HCT116 (cell line): ENCODE measurements around the gene PITPNC1. TPM values are rescaled to one million over a fixed set of nuclear protein-coding genes. Genes with fewer than 3 reads are reported as not detected.

Experiments
- ATAC-seq: fragments of 200-7000 bp; cut with Tn5 transposase; 2 replicates; pipeline ENCODE4 v1.9.1; 2020; ENCODE audit warnings: mild to moderate bottlenecking, moderate library complexity
- BruUV-seq: library from RNA; stranded (reverse); fragments of 400-500 nt; replicated peaks from 2 replicates; lab custom pipeline; 2021; lab: Mats Ljungman, UMichigan
- CTCF ChIA-PET: fragments of 300-600 bp; sonication (Branson Sonifier 250); formaldehyde crosslinking; loops from one replicate; lab custom pipeline; 2021; ENCODE audit warnings: antibody characterized with exemption; lab: Charles Lee
- POLR2A ChIA-PET: fragments of 300-600, 350-600 bp; sonication (Branson Sonifier 250); formaldehyde crosslinking; loops from one replicate; lab custom pipeline; 2021; ENCODE audit warnings: antibody characterized with exemption; lab: Charles Lee
- RAD21 ChIA-PET, 2 experiments: fragments of 300-600 bp; sonication (Branson Sonifier 250); formaldehyde crosslinking; loops; one replicate each; lab custom pipeline; 2023; ENCODE audit warnings: low total read pairs in 2 of 2; ENCODE audit not compliant: uncharacterized antibody in 2 of 2, unreplicated experiment in 2 of 2, low non-redundant PET in 1 of 2; lab: Charles Lee
- DNase-seq: peaks from one replicate; pipeline ENCODE4 v3.0.0-alpha.2; 2010; ENCODE audit warnings: low read depth, low spot score
- H2AFZ ChIP-seq: fragments of 200-600 bp; shearing (Covaris generic), sonication (generic); 2 replicates; pipeline ENCODE4 v1.6.1; 2017; ENCODE audit warnings: low read depth, mixed run types, mixed read lengths, antibody characterized with exemption, low read length; ENCODE audit not compliant: poor library complexity, severe bottlenecking
- H3K27ac ChIP-seq: 2 replicates; pipeline ENCODE4 v1.5.1; 2012; ENCODE audit warnings: low read depth, low read length
- H3K27me3 ChIP-seq: fragments of 200-600 bp; sonication (generic); 2 replicates; pipeline ENCODE4 v1.6.1; 2016; ENCODE audit warnings: mixed run types, low read length, mixed read lengths; ENCODE audit not compliant: insufficient read depth
- H3K36me3 ChIP-seq, 2 experiments: fragments of 200-500 bp in 1 of 2; fragments of 200-600 bp in 1 of 2; sonication (Bioruptor generic) in 1 of 2; sonication (generic) in 1 of 2; 2 replicates each; pipeline versions ENCODE4 v1.5.1 to v1.6.1; 2014 to 2016; ENCODE audit warnings: low read length in 2 of 2, inconsistent platforms in 1 of 2, mixed read lengths in 1 of 2, mixed run types in 1 of 2; ENCODE audit not compliant: insufficient read depth in 2 of 2, control insufficient read depth in 1 of 2
- H3K4me1 ChIP-seq, 2 experiments: fragments of 200-600 bp in 1 of 2; sonication (generic) in 1 of 2; 2 replicates each; pipeline versions ENCODE4 v1.5.1 to v1.6.1; 2012 to 2017; ENCODE audit warnings: low read length in 2 of 2, inconsistent platforms in 1 of 2, mild to moderate bottlenecking in 1 of 2, mixed read lengths in 1 of 2, mixed run types in 1 of 2, moderate library complexity in 1 of 2; ENCODE audit not compliant: insufficient read depth in 2 of 2, control insufficient read depth in 1 of 2
- H3K4me2 ChIP-seq: fragments of 200-600 bp; sonication (generic); 2 replicates; pipeline ENCODE4 v1.6.1; 2017; ENCODE audit warnings: mixed run types, low read length, mixed read lengths
- H3K4me3 ChIP-seq, 2 experiments: fragments of 200-600 bp in 1 of 2; sonication (generic) in 1 of 2; replicated peaks in 1 of 2; 2 replicates each; pipeline ENCODE4 v1.5.1; 2011 to 2016; ENCODE audit warnings: low read length in 2 of 2, control low read depth in 1 of 2, low read depth in 1 of 2, mild to moderate bottlenecking in 1 of 2, mixed read lengths in 1 of 2, mixed run types in 1 of 2
- H3K79me2 ChIP-seq: fragments of 200-600 bp; sonication (generic); 2 replicates; pipeline ENCODE4 v1.6.1; 2017; ENCODE audit warnings: mild to moderate bottlenecking, mixed run types, low read length, moderate library complexity, mixed read lengths; ENCODE audit not compliant: insufficient read depth
- H3K9ac ChIP-seq: fragments of 200-600 bp; sonication (generic); 2 replicates; pipeline ENCODE4 v1.6.1; 2016; ENCODE audit warnings: low read length, mixed read lengths
- H3K9me2 ChIP-seq: fragments of 200-600 bp; sonication (generic), shearing (Covaris generic); 2 replicates; pipeline ENCODE4 v1.6.1; 2017; ENCODE audit warnings: mixed run types, mild to moderate bottlenecking, moderate library complexity; ENCODE audit not compliant: insufficient read depth
- H3K9me3 ChIP-seq, 2 experiments: fragments of 200-500 bp in 1 of 2; fragments of 200-600 bp in 1 of 2; sonication (Bioruptor generic) in 1 of 2; sonication (generic) in 1 of 2; 2 replicates each; pipeline ENCODE4 v1.6.1; 2014 to 2017; ENCODE audit warnings: low read length in 2 of 2, mixed read lengths in 2 of 2, inconsistent platforms in 1 of 2, low read depth in 1 of 2, mild to moderate bottlenecking in 1 of 2, mixed run types in 1 of 2, moderate library complexity in 1 of 2; ENCODE audit not compliant: control insufficient read depth in 1 of 2, insufficient read depth in 1 of 2
- H4K20me1 ChIP-seq: fragments of 200-600 bp; sonication (generic), shearing (Covaris generic); 2 replicates; pipeline ENCODE4 v1.6.1; 2017; ENCODE audit warnings: mixed run types, mild to moderate bottlenecking, moderate library complexity; ENCODE audit not compliant: insufficient read depth
- ATF3 ChIP-seq: IDR thresholded peaks from 2 replicates; pipeline ENCODE4 v1.6.1; 2012
- CEBPB ChIP-seq: IDR thresholded peaks from 2 replicates; pipeline ENCODE4 v1.6.1; 2012; ENCODE audit warnings: low read depth
- CTCF ChIP-seq, 3 experiments: fragments of 200-600 bp in 1 of 3; sonication (generic) in 1 of 3; IDR thresholded peaks in 2 of 3; conservative IDR thresholded peaks in 1 of 3; 2 replicates each; pipeline ENCODE4 v1.5.1; 2012 to 2017; ENCODE audit warnings: low read depth in 2 of 3, low read length in 2 of 3, antibody characterized with exemption in 1 of 3, borderline replicate concordance in 1 of 3, control low read depth in 1 of 3, mild to moderate bottlenecking in 1 of 3, mixed read lengths in 1 of 3, mixed run types in 1 of 3, moderate library complexity in 1 of 3; ENCODE audit not compliant: insufficient read depth in 1 of 3
- ELF1 ChIP-seq: IDR thresholded peaks from 2 replicates; pipeline ENCODE4 v1.6.1; 2012; ENCODE audit warnings: low read depth, borderline replicate concordance
- EZH2 ChIP-seq: fragments of 200-600 bp; sonication (generic); IDR thresholded peaks from 2 replicates; pipeline ENCODE4 v1.6.1; 2017; ENCODE audit warnings: antibody characterized with exemption, mixed run types
- EZH2phosphoT487 ChIP-seq: fragments of 200-600 bp; IDR thresholded peaks from 2 replicates; pipeline ENCODE4 v1.6.1; 2018; ENCODE audit warnings: antibody characterized with exemption, borderline replicate concordance
- JUND ChIP-seq: IDR thresholded peaks from 2 replicates; pipeline ENCODE4 v1.6.1; 2012
- MAX ChIP-seq: IDR thresholded peaks from 2 replicates; pipeline ENCODE4 v1.6.1; 2012
- POLR2A ChIP-seq: IDR thresholded peaks from 2 replicates; pipeline ENCODE4 v1.7.0; 2011; ENCODE audit warnings: borderline replicate concordance; ENCODE audit not compliant: insufficient read depth, insufficient read length; ENCODE audit errors: extremely low read depth
- POLR2AphosphoS5 ChIP-seq: IDR thresholded peaks from 2 replicates; pipeline ENCODE4 v1.6.1; 2011; ENCODE audit warnings: mild to moderate bottlenecking, low read depth, low read length, moderate library complexity
- RAD21 ChIP-seq: IDR thresholded peaks from 2 replicates; pipeline ENCODE4 v1.6.1; 2012; ENCODE audit warnings: low read depth, mild to moderate bottlenecking
- SP1 ChIP-seq: IDR thresholded peaks from 2 replicates; pipeline ENCODE4 v1.6.1; 2012; ENCODE audit warnings: low read depth
- SRF ChIP-seq: IDR thresholded peaks from 2 replicates; pipeline ENCODE4 v1.6.1; 2012; ENCODE audit warnings: low read depth
- ZBTB33 ChIP-seq: IDR thresholded peaks from 2 replicates; pipeline ENCODE4 v1.6.1; 2011; ENCODE audit warnings: mild to moderate bottlenecking, low read length, moderate library complexity; ENCODE audit not compliant: insufficient replicate concordance; ENCODE audit errors: extremely low read depth
- ZFX ChIP-seq: fragments of 450-650 bp; IDR thresholded peaks from 2 replicates; pipeline ENCODE4 v1.6.1; 2017
- intact Hi-C: fragments of 100-400 bp; cut with micrococcal nuclease; formaldehyde crosslinking; loops from 2 replicates; pipeline ENCODE4 v1.10.0; 2022
- total RNA-seq: library from RNA; stranded (reverse); gene quantifications from one replicate; pipeline ENCODE4 v1.2.1, GENCODE V29; 2021; ENCODE audit not compliant: unreplicated experiment

Gene PITPNC1
- total RNA-seq, 1 experiment from 2014 or later, result 41.9 TPM

- Histone ChIP-seq H3K9ac (no peak overlapping the region), H3K4me1 (peaks cover 0 to 7% of the 10 kb centered on the region in 2 experiments; a peak in 2 of 4 replicates), H3K27me3 (no peaks in the 10 kb centered on the region), H3K27ac (no peak overlapping the region), H3K4me3 (no peak overlapping the region), H3K9me2 (no peaks in the 10 kb centered on the region), H3K4me2 (no peak overlapping the region), H3K79me2 (peaks cover 93% of the 10 kb centered on the region), H2AFZ (no peak overlapping the region), H3K9me3 (0 out of 4 replicates have a peak, but pooled peaks cover 0 to 4% of the 10 kb centered on the region in 2 experiments), H4K20me1 (peaks cover 17% of the 10 kb centered on the region), H3K36me3 (peaks cover 76 to 77% of the 10 kb centered on the region in 2 experiments)
- no peak for ATAC-seq
- TF ChIP-seq ZFX, result no peak
- no peak for TF ChIP-seq CEBPB
- no peak for TF ChIP-seq MAX
- TF ChIP-seq SRF, result no peak
- no peak for TF ChIP-seq EZH2
- no peak for TF ChIP-seq SP1
- no peak for TF ChIP-seq POLR2AphosphoS5
- no peak for DNase-seq
- ChIA-PET CTCF (no interaction called here), RAD21 (no interaction called here), POLR2A (no interaction called here)
- BruUV-seq, result no TSS peak
- intact Hi-C loops, result no loop called here
Observed at GRCh38 chr17:67730731-67731130, 353.6 kb downstream of the PITPNC1 start.

- DNase-seq (no peak), ATAC-seq (no peak)
- peaks cover 0 to 7% of the 10 kb centered on the region in 2 experiments; a peak in 2 of 4 replicates for H3K4me1 ChIP-seq
- peaks cover 95% of the 10 kb centered on the region for H3K79me2 ChIP-seq
- H3K36me3 ChIP-seq, result peaks cover 81 to 86% of the 10 kb centered on the region in 2 experiments
- no TSS peak for BruUV-seq
- H2AFZ ChIP-seq, result no peak overlapping the region
- no peaks in the 10 kb centered on the region for H3K9me2 ChIP-seq
- no peak overlapping the region for H3K4me3 ChIP-seq
- H3K27ac ChIP-seq, result no peak overlapping the region
- H3K27me3 ChIP-seq, result no peaks in the 10 kb centered on the region
- ChIA-PET CTCF (no interaction called here), RAD21 (no interaction called here), POLR2A (no interaction called here)
- intact Hi-C loops, result no loop called here
- H3K9me3 ChIP-seq, result 0 out of 4 replicates have a peak, but pooled peaks cover 0 to 4% of the 10 kb centered on the region in 2 experiments
- H3K4me2 ChIP-seq, result no peak overlapping the region
- no peak overlapping the region for H3K9ac ChIP-seq
- H4K20me1 ChIP-seq, result peaks cover 20% of the 10 kb centered on the region
- no peak for TF ChIP-seq EZH2phosphoT487
- no peak for TF ChIP-seq CTCF (IDR thresholded peaks at IDR 0.05 in 2 of 3, conservative IDR thresholded peaks at IDR 0.05 in 1 of 3; ENCODE audit: borderline replicate concordance in 1 of 3, insufficient read depth in 1 of 3, low read depth in 2 of 3, low read length in 2 of 3)
- TF ChIP-seq ELF1, result no peak
- TF ChIP-seq EZH2, result no peak
- no peak for TF ChIP-seq JUND
- TF ChIP-seq SP1, result no peak
- TF ChIP-seq ATF3, result no peak
- no peak for TF ChIP-seq POLR2A
- TF ChIP-seq ZBTB33, result no peak
- TF ChIP-seq RAD21, result no peak
- TF ChIP-seq CEBPB, result no peak
- no peak for TF ChIP-seq SRF
Observed at GRCh38 chr17:67733449-67733848, 356.4 kb downstream of the PITPNC1 start.
